Mesenchymal stem cell (in vitro differentiated cells and primary cell): Measurements from ENCODE around the gene SNX18.

Experiments used
- DNase-seq: peaks from one replicate; pipeline ENCODE4 v3.0.0-alpha.2; 2013
- H2AFZ ChIP-seq: one replicate; pipeline ENCODE4 v1.6.1; 2013; ENCODE audit warnings: low read depth, mild to moderate bottlenecking, control low read depth, inconsistent platforms, low read length, moderate library complexity
- H2AK5ac ChIP-seq: 2 replicates; pipeline ENCODE4 v1.6.1; 2013; ENCODE audit warnings: low read length, moderate library complexity, mild to moderate bottlenecking, inconsistent platforms; ENCODE audit not compliant: severe bottlenecking
- H2BK120ac ChIP-seq: one replicate; pipeline ENCODE4 v1.6.1; 2013; ENCODE audit warnings: low read depth, mild to moderate bottlenecking, inconsistent platforms, low read length, moderate library complexity
- H2BK12ac ChIP-seq, 2 experiments: one replicate each; pipeline ENCODE4 v1.6.1; 2013; ENCODE audit warnings: inconsistent platforms in 2 of 2, low read length in 2 of 2, mild to moderate bottlenecking in 2 of 2, moderate library complexity in 2 of 2, control low read depth in 1 of 2
- H2BK15ac ChIP-seq: one replicate; pipeline ENCODE4 v1.6.1; 2013; ENCODE audit warnings: mild to moderate bottlenecking, low read depth, inconsistent platforms; ENCODE audit not compliant: poor library complexity, severe bottlenecking
- H2BK5ac ChIP-seq: 2 replicates; pipeline ENCODE4 v1.6.1; 2013; ENCODE audit warnings: low read depth, mild to moderate bottlenecking, low read length, control low read depth, inconsistent platforms; ENCODE audit not compliant: poor library complexity, severe bottlenecking
- H3K14ac ChIP-seq, 2 experiments: one replicate each; pipeline ENCODE4 v1.6.1; 2013; ENCODE audit warnings: inconsistent platforms in 2 of 2, low read length in 2 of 2, control low read depth in 1 of 2, mild to moderate bottlenecking in 1 of 2, moderate library complexity in 1 of 2
- H3K18ac ChIP-seq, 2 experiments: one replicate each; pipeline ENCODE4 v1.6.1; 2013; ENCODE audit warnings: inconsistent platforms in 2 of 2, low read length in 2 of 2, control low read depth in 1 of 2, low read depth in 1 of 2, mild to moderate bottlenecking in 1 of 2
- H3K23ac ChIP-seq, 2 experiments: one replicate each; pipeline ENCODE4 v1.6.1; 2013; ENCODE audit warnings: inconsistent platforms in 2 of 2, low read length in 2 of 2, mild to moderate bottlenecking in 2 of 2, moderate library complexity in 2 of 2, control low read depth in 1 of 2
- H3K27ac ChIP-seq: 2 replicates; pipeline ENCODE4 v1.5.1; 2013; ENCODE audit warnings: mild to moderate bottlenecking, moderate library complexity, low read length, control low read depth, inconsistent platforms; ENCODE audit not compliant: poor library complexity, severe bottlenecking
- H3K27me3 ChIP-seq, 2 experiments: 2 replicates each; pipeline versions ENCODE4 v1.6.1 to v1.7.0; 2013; ENCODE audit warnings: low read length in 2 of 2, mild to moderate bottlenecking in 2 of 2, moderate library complexity in 2 of 2, control low read depth in 1 of 2, inconsistent platforms in 1 of 2; ENCODE audit not compliant: control insufficient read depth in 1 of 2, insufficient read depth in 1 of 2
- H3K36me3 ChIP-seq, 2 experiments: 2 replicates each; pipeline versions ENCODE4 v1.6.1 to v1.7.0; 2013; ENCODE audit warnings: low read length in 2 of 2, control low read depth in 1 of 2, inconsistent platforms in 1 of 2, low read depth in 1 of 2, mild to moderate bottlenecking in 1 of 2; ENCODE audit not compliant: insufficient read depth in 2 of 2, control insufficient read depth in 1 of 2
- H3K4ac ChIP-seq, 2 experiments: one replicate each; pipeline ENCODE4 v1.6.1; 2013; ENCODE audit warnings: inconsistent platforms in 2 of 2, low read length in 2 of 2, mild to moderate bottlenecking in 2 of 2, moderate library complexity in 2 of 2, control low read depth in 1 of 2, low read depth in 1 of 2
- H3K4me1 ChIP-seq: 2 replicates; pipeline ENCODE4 v1.6.1; 2013; ENCODE audit warnings: low read depth, low read length, control low read depth; ENCODE audit not compliant: control insufficient read depth, insufficient read depth
- H3K4me2 ChIP-seq: 2 replicates; pipeline ENCODE4 v1.6.1; 2013; ENCODE audit warnings: low read length, mild to moderate bottlenecking, inconsistent platforms; ENCODE audit not compliant: poor library complexity, severe bottlenecking
- H3K4me3 ChIP-seq, 2 experiments: 2 replicates each; pipeline versions ENCODE4 v1.5.1 to v1.7.0; 2013; ENCODE audit warnings: low read length in 2 of 2, mild to moderate bottlenecking in 2 of 2, control low read depth in 1 of 2, low read depth in 1 of 2; ENCODE audit not compliant: insufficient read depth in 1 of 2
- H3K79me1 ChIP-seq: replicated peaks from 2 replicates; pipeline ENCODE4 v1.6.1; 2013; ENCODE audit warnings: mild to moderate bottlenecking, control low read depth, low read length, inconsistent platforms; ENCODE audit not compliant: poor library complexity, severe bottlenecking
- H3K9ac ChIP-seq: 2 replicates; pipeline ENCODE4 v1.7.0; 2013; ENCODE audit warnings: mild to moderate bottlenecking, low read length, moderate library complexity
- H3K9me3 ChIP-seq: 2 replicates; pipeline ENCODE4 v1.7.0; 2013; ENCODE audit warnings: mild to moderate bottlenecking, low read length; ENCODE audit not compliant: control insufficient read depth
- H4K8ac ChIP-seq: one replicate; pipeline ENCODE4 v1.6.1; 2013; ENCODE audit warnings: inconsistent platforms, mild to moderate bottlenecking, low read length, moderate library complexity
- H4K91ac ChIP-seq: one replicate; pipeline ENCODE4 v1.6.1; 2013; ENCODE audit warnings: mild to moderate bottlenecking, low read length, inconsistent platforms
- WGBS: methylation state at CpG from one replicate; pipeline ENCODE4 v1.1.7; 2013; ENCODE audit warnings: mixed read lengths; 5-methylcytosine and 5-hydroxymethylcytosine counted together

The SNX18 gene

GRCh38 chr5:54551292-54551691, 33.7 kb downstream of the SNX18 start:
- 94% methylated on average over 7 of the region's 8 CpGs for WGBS
- no peak overlapping the region for H3K4me2 ChIP-seq

GRCh38 chr5:54551926-54552325, 34.4 kb downstream of the SNX18 start:
- no peak overlapping the region for H2BK120ac ChIP-seq
- H3K14ac ChIP-seq, result peak overlapping the region in 1 of 2 experiments; percentile 11
- no peak overlapping the region for H3K27ac ChIP-seq
- no peaks in the 10 kb centered on the region for H3K79me1 ChIP-seq
- H2BK15ac ChIP-seq, result no peak overlapping the region
- H3K9ac ChIP-seq, result no peak overlapping the region
- no peak overlapping the region for H3K4me3 ChIP-seq
- H3K18ac ChIP-seq, result no peak overlapping the region
- H4K91ac ChIP-seq, result no peak overlapping the region
- H3K23ac ChIP-seq, result no peak overlapping the region
- 97% methylated on average over 11 of the region's 11 CpGs for WGBS
- no peak for DNase-seq
- H4K8ac ChIP-seq, result no peak overlapping the region
- H3K4me2 ChIP-seq, result no peak overlapping the region
- no peaks in the 10 kb centered on the region for H3K9me3 ChIP-seq
- H2AFZ ChIP-seq, result no peak overlapping the region
- H2BK12ac ChIP-seq, result no peak overlapping the region
- no peaks in the 10 kb centered on the region for H3K27me3 ChIP-seq
- no peak overlapping the region for H2AK5ac ChIP-seq
- peaks cover 4 to 37% of the 10 kb centered on the region in 2 experiments for H3K36me3 ChIP-seq
- peak overlapping the region in 1 of 2 experiments; percentile 35 for H3K4ac ChIP-seq
- H3K4me1 ChIP-seq, result peaks cover 2% of the 10 kb centered on the region
- H2BK5ac ChIP-seq, result no peak overlapping the region

More at GRCh38 chr5:54551292-54551691, 33.7 kb downstream of the SNX18 start:
- no peak overlapping the region for H3K4ac ChIP-seq
- H2BK15ac ChIP-seq, result no peak overlapping the region
- H3K4me3 ChIP-seq, result no peak overlapping the region
- no peaks in the 10 kb centered on the region for H3K9me3 ChIP-seq
- H3K18ac ChIP-seq, result no peak overlapping the region
- H3K9ac ChIP-seq, result no peak overlapping the region
- no peak overlapping the region for H2BK5ac ChIP-seq
- no peak overlapping the region for H3K23ac ChIP-seq
- no peaks in the 10 kb centered on the region for H3K79me1 ChIP-seq
- H3K27ac ChIP-seq, result no peak overlapping the region
- no peak overlapping the region for H2AK5ac ChIP-seq
- H3K27me3 ChIP-seq, result no peaks in the 10 kb centered on the region
- peaks cover 4 to 43% of the 10 kb centered on the region in 2 experiments for H3K36me3 ChIP-seq
- H3K14ac ChIP-seq, result no peak overlapping the region
- DNase-seq, result no peak
- no peak overlapping the region for H2AFZ ChIP-seq
- H4K8ac ChIP-seq, result no peak overlapping the region
- no peak overlapping the region for H2BK12ac ChIP-seq
- no peak overlapping the region for H4K91ac ChIP-seq
- H3K4me1 ChIP-seq, result peaks cover 2% of the 10 kb centered on the region
- H2BK120ac ChIP-seq, result no peak overlapping the region

- Histone ChIP-seq H3K4me2 (no peak overlapping the region), H3K4me3 (no peak overlapping the region), H3K23ac (no peak overlapping the region), H3K79me1 (no peaks in the 10 kb centered on the region), H2AFZ (no peak overlapping the region), H3K4ac (no peak overlapping the region), H3K36me3 (peaks cover 4 to 32% of the 10 kb centered on the region in 2 experiments), H3K9ac (no peak overlapping the region), H2BK5ac (no peak overlapping the region), H2BK120ac (no peak overlapping the region), H2AK5ac (no peak overlapping the region), H3K9me3 (no peaks in the 10 kb centered on the region), H3K14ac (no peak overlapping the region), H2BK15ac (no peak overlapping the region), H3K4me1 (peaks cover 2% of the 10 kb centered on the region), H3K18ac (no peak overlapping the region), H3K27ac (no peak overlapping the region), H3K27me3 (no peaks in the 10 kb centered on the region), H2BK12ac (no peak overlapping the region), H4K91ac (no peak overlapping the region), H4K8ac (no peak overlapping the region)
- no peak for DNase-seq
- WGBS, result 96% methylated on average over 7 of the region's 7 CpGs
Measured at GRCh38 chr5:54552446-54552845, 34.9 kb downstream of the SNX18 start.

GRCh38 chr5:54553659-54554207, 36.2 kb downstream of the SNX18 start:
- Histone ChIP-seq H3K79me1 (no peaks in the 10 kb centered on the region), H2BK5ac (no peak overlapping the region), H3K14ac (no peak overlapping the region), H4K91ac (no peak overlapping the region), H3K9me3 (no peaks in the 10 kb centered on the region), H3K4me3 (no peak overlapping the region), H3K9ac (no peak overlapping the region), H2BK120ac (no peak overlapping the region), H3K4ac (no peak overlapping the region), H2BK12ac (no peak overlapping the region), H3K23ac (no peak overlapping the region), H3K4me1 (peaks cover 2% of the 10 kb centered on the region), H3K27ac (no peak overlapping the region), H2AFZ (no peak overlapping the region), H2AK5ac (no peak overlapping the region), H3K27me3 (no peaks in the 10 kb centered on the region), H3K4me2 (no peak overlapping the region), H3K18ac (no peak overlapping the region), H2BK15ac (no peak overlapping the region), H3K36me3 (peaks cover 4 to 29% of the 10 kb centered on the region in 2 experiments), H4K8ac (no peak overlapping the region)
- WGBS, result 90% methylated on average over 4 of the region's 4 CpGs
- DNase-seq, result no peak
